HepG2 (cell line): ENCODE data around the gene CIAO2B. TPM values are rescaled to one million over a fixed set of nuclear protein-coding genes. Genes with fewer than 3 reads are reported as not detected.

ENCODE experiments used
- DR1 ChIP-seq: sonication (generic); formaldehyde crosslinking; IDR thresholded peaks from 2 replicates; pipeline ENCODE4 v1.8.0; 2021; ENCODE audit warnings: mild to moderate bottlenecking, missing genetic modification reagents, inconsistent platforms
- GTF2F1 ChIP-seq: fragments of 150-350 bp; IDR thresholded peaks from 2 replicates; pipeline ENCODE4 v1.6.1; 2014; ENCODE audit warnings: low read length
- HDAC6 ChIP-seq: fragments of 200-600 bp; sonication (generic); IDR thresholded peaks from 2 replicates; pipeline ENCODE4 v1.7.0; 2017; ENCODE audit warnings: mild to moderate bottlenecking, antibody characterized with exemption, low read length, low read depth
- HIVEP1 ChIP-seq: sonication (generic); formaldehyde crosslinking; IDR thresholded peaks from 2 replicates; pipeline ENCODE4 v1.4.0; 2020; ENCODE audit warnings: mild to moderate bottlenecking, missing genetic modification reagents
- HOXA9 ChIP-seq: sonication (generic); formaldehyde crosslinking; IDR thresholded peaks from 2 replicates; pipeline ENCODE4 v1.8.1; 2022; ENCODE audit warnings: missing genetic modification reagents, mild to moderate bottlenecking, moderate library complexity, borderline replicate concordance
- KAT8 ChIP-seq: IDR thresholded peaks from 2 replicates; pipeline ENCODE4 v1.6.1; 2016; ENCODE audit warnings: missing genetic modification reagents, missing compliant biosample characterization
- MED1 ChIP-seq: sonication (generic); formaldehyde crosslinking; IDR thresholded peaks from 2 replicates; pipeline ENCODE4 v1.4.0; 2020; ENCODE audit warnings: missing genetic modification reagents
- NRL ChIP-seq: sonication (generic); formaldehyde crosslinking; IDR thresholded peaks from 2 replicates; pipeline ENCODE4 v1.5.0; 2020; ENCODE audit warnings: missing genetic modification reagents, mild to moderate bottlenecking, moderate library complexity, borderline replicate concordance
- RNF2 ChIP-seq: fragments of 450-650 bp; conservative IDR thresholded peaks from 2 replicates; pipeline ENCODE4 v1.6.1; 2016; ENCODE audit warnings: low read depth
- SMC3 ChIP-seq: IDR thresholded peaks from 2 replicates; pipeline ENCODE4 v1.6.1; 2011; ENCODE audit warnings: low read length, improper control_type of control experiment
- TBX2 ChIP-seq: sonication (generic); formaldehyde crosslinking; IDR thresholded peaks from 2 replicates; pipeline ENCODE4 v1.5.0; 2020; ENCODE audit warnings: missing genetic modification reagents, mild to moderate bottlenecking, borderline replicate concordance
- TEAD3 ChIP-seq: optimal IDR thresholded peaks from 2 replicates; pipeline ENCODE3; 2016; ENCODE audit warnings: borderline replicate concordance
- TFAP4 ChIP-seq: sonication (generic); IDR thresholded peaks from 2 replicates; pipeline ENCODE4 v1.6.1; 2016; ENCODE audit warnings: low read depth, borderline replicate concordance
- ZKSCAN1 ChIP-seq: fragments of 150-350 bp; IDR thresholded peaks from 2 replicates; pipeline ENCODE4 v1.6.1; 2014; ENCODE audit warnings: low read length
- ZNF160 ChIP-seq: sonication (generic); formaldehyde crosslinking; IDR thresholded peaks from 2 replicates; pipeline ENCODE4 v1.8.0; 2022; ENCODE audit warnings: mild to moderate bottlenecking, inconsistent platforms, missing genetic modification reagents
- ZNF329 ChIP-seq: sonication (generic); formaldehyde crosslinking; IDR thresholded peaks from 2 replicates; pipeline ENCODE4 v1.9.0; 2021; ENCODE audit warnings: low read depth, mild to moderate bottlenecking, missing genetic modification reagents
- ZNF382 ChIP-seq: sonication (generic); formaldehyde crosslinking; IDR thresholded peaks from 2 replicates; pipeline ENCODE4 v1.5.0; 2020; ENCODE audit warnings: missing genetic modification reagents, mild to moderate bottlenecking, borderline replicate concordance
- ZNF460 ChIP-seq: sonication (generic); formaldehyde crosslinking; IDR thresholded peaks from 2 replicates; pipeline ENCODE4 v1.5.1; 2020; ENCODE audit warnings: missing genetic modification reagents, mild to moderate bottlenecking, borderline replicate concordance
- ZNF468 ChIP-seq: sonication (generic); formaldehyde crosslinking; IDR thresholded peaks from 2 replicates; pipeline ENCODE4 v1.8.0; 2022; ENCODE audit warnings: mild to moderate bottlenecking, moderate library complexity, missing genetic modification reagents
- ZNF550 ChIP-seq: sonication (generic); formaldehyde crosslinking; IDR thresholded peaks from 2 replicates; pipeline ENCODE4 v1.4.0; 2020; ENCODE audit warnings: mild to moderate bottlenecking, missing genetic modification reagents, borderline replicate concordance
- ZNF598 ChIP-seq: sonication (generic); formaldehyde crosslinking; IDR thresholded peaks from 2 replicates; pipeline ENCODE4 v1.5.1; 2020; ENCODE audit warnings: mild to moderate bottlenecking, missing genetic modification reagents, borderline replicate concordance
- ZSCAN30 ChIP-seq: sonication (generic); formaldehyde crosslinking; IDR thresholded peaks from 2 replicates; pipeline ENCODE4 v1.5.0; 2020; ENCODE audit warnings: mild to moderate bottlenecking, missing genetic modification reagents
- polyA plus RNA-seq, 8 experiments: library from polyadenylated mRNA; depleted of rRNA in 3 of 8; stranded (reverse) in 7 of 8; unstranded in 1 of 8; fragments of >200 nt; fragmentation: Illumina TruSeq in 4 of 8; extraction: Trizol in 4 of 8; gene quantifications; 2 replicates each; pipeline versions ENCODE4 v1.2.1 to v1.2.3, GENCODE V29; 2011 to 2016; ENCODE audit warnings: low read depth in 4 of 8, missing spikeins in 1 of 8, mixed read lengths in 1 of 8; ENCODE audit not compliant: insufficient read depth in 1 of 8
- total RNA-seq, 5 experiments: library from RNA; depleted of rRNA; stranded (reverse); fragments of >200 nt; fragmentation: Illumina TruSeq; extraction: Trizol; gene quantifications; 2 replicates each; pipeline ENCODE4 v1.2.3, GENCODE V29; 2016; ENCODE audit warnings: low read depth in 1 of 5
- TF ChIP-seq, protein P1 (sequence below): sonication (generic); formaldehyde crosslinking; IDR thresholded peaks from 2 replicates; pipeline ENCODE4 v1.4.0; 2020; ENCODE audit warnings: missing genetic modification reagents, borderline replicate concordance
- TF ChIP-seq, protein P2 (sequence below): sonication (generic); formaldehyde crosslinking; IDR thresholded peaks from 2 replicates; pipeline ENCODE4 v1.4.0; 2020; ENCODE audit warnings: missing genetic modification reagents, low read depth, mild to moderate bottlenecking, borderline replicate concordance
- TF ChIP-seq, protein P3 (sequence below): sonication (generic); formaldehyde crosslinking; IDR thresholded peaks from 2 replicates; pipeline ENCODE4 v1.8.1; 2022; ENCODE audit warnings: mild to moderate bottlenecking, missing genetic modification reagents

The CIAO2B gene
- total and polyA plus RNA-seq, 2 of the 13 experiments (the other 11 are each of a cell fraction or from before 2014, with no cell fraction given): 157 to 293 TPM

DNA sequence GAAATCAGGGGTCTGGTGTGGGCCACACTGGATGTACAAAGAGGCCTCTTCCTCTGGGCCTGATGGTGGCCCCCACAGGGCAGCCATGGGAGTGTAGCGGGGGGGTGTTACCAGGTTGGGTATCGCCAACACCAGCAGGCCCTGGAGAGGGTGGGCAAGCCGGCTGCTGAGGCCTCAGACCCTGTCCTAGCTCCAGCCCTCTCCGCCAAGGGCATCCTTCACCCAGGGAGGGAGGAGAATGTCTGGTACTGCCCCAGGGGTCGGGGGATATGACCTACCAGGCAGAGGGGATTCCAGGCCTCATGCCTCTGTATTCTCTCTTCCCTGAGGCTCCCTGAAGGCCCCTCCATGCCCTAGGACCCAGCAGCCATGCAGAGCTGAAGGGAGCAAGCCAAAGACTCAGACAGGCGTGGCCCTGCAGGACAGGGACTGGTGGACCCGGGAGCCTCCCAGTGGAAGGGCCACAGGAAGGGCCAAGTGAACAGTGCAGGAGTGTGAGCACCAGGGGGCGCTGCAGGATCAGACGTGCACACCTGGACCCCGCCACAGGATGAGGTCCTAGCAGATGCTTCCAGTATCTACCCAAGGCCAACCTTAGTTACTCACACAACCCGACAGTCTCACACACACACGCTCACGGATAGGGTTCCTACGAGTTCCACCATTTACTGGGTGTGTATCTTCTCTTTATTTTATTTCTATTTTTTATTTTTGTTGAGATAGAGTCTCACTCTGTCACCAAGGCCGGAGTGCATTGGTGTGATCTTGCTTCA lies 43.3 kb upstream of the CIAO2B start (continued):
- TF ChIP-seq KAT8 (peak; percentile 68), GTF2F1 (no peak), ZNF160 (CRISPR knock-in tag) (no peak), ZNF460 (CRISPR knock-in tag) (no peak), DR1 (CRISPR knock-in tag) (no peak), ZNF382 (no peak), MED1 (CRISPR knock-in tag) (peak; percentile 44; the same call in 1 of the 2 replicates), ZNF550 (CRISPR knock-in tag) (no peak), TFAP4 (peak; percentile 37; the same call in 1 of the 2 replicates), ZKSCAN1 (peak; percentile 60; the same call in 1 of the 2 replicates), ZNF468 (CRISPR knock-in tag) (no peak), HIVEP1 (0 out of 2 replicates have a peak, but pooled peaks have one; percentile 59), ZNF329 (CRISPR knock-in tag) (0 out of 2 replicates have a peak, but pooled peaks have one; percentile 36), TBX2 (CRISPR knock-in tag) (peak; percentile 79), HOXA9 (CRISPR knock-in tag) (no peak), TEAD3 (CRISPR knock-in tag) (peak; percentile 89), HDAC6 (no peak), RNF2 (peak; percentile 51; the same call in 1 of the 2 replicates), NRL (peak; percentile 56; the same call in 1 of the 2 replicates), SMC3 (peak; percentile 97), ZNF598 (CRISPR knock-in tag) (peak; percentile 89; the same call in 1 of the 2 replicates), ZSCAN30 (CRISPR knock-in tag) (no peak)
- TF ChIP-seq, protein P1, sequence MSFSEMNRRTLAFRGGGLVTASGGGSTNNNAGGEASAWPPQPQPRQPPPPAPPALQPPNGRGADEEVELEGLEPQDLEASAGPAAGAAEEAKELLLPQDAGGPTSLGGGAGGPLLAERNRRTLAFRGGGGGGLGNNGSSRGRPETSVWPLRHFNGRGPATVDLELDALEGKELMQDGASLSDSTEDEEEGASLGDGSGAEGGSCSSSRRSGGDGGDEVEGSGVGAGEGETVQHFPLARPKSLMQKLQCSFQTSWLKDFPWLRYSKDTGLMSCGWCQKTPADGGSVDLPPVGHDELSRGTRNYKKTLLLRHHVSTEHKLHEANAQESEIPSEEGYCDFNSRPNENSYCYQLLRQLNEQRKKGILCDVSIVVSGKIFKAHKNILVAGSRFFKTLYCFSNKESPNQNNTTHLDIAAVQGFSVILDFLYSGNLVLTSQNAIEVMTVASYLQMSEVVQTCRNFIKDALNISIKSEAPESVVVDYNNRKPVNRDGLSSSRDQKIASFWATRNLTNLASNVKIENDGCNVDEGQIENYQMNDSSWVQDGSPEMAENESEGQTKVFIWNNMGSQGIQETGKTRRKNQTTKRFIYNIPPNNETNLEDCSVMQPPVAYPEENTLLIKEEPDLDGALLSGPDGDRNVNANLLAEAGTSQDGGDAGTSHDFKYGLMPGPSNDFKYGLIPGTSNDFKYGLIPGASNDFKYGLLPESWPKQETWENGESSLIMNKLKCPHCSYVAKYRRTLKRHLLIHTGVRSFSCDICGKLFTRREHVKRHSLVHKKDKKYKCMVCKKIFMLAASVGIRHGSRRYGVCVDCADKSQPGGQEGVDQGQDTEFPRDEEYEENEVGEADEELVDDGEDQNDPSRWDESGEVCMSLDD (CRISPR knock-in tag): no peak
- TF ChIP-seq, protein P2, sequence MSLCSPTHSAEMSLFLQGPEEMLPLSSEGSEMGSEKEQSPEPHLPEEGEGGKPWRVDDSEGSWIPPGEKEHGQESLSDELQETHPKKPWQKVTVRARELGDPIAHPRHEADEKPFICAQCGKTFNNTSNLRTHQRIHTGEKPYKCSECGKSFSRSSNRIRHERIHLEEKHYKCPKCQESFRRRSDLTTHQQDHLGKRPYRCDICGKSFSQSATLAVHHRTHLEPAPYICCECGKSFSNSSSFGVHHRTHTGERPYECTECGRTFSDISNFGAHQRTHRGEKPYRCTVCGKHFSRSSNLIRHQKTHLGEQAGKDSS (CRISPR knock-in tag): peak; percentile 91; the same call in 1 of the 2 replicates
- TF ChIP-seq, protein P3, sequence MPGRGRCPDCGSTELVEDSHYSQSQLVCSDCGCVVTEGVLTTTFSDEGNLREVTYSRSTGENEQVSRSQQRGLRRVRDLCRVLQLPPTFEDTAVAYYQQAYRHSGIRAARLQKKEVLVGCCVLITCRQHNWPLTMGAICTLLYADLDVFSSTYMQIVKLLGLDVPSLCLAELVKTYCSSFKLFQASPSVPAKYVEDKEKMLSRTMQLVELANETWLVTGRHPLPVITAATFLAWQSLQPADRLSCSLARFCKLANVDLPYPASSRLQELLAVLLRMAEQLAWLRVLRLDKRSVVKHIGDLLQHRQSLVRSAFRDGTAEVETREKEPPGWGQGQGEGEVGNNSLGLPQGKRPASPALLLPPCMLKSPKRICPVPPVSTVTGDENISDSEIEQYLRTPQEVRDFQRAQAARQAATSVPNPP (CRISPR knock-in tag): no peak
